Suppressor macrophage (primary cell): ENCODE data around the gene STXBP5.
"Not testable (repeated sequence)": the region's sequence is repeated elsewhere in the genome, so short reads cannot be mapped to it uniquely, and the experiment has no call there.

ENCODE experiments used
- DNase-seq, 4 experiments: peaks; one replicate each; pipeline ENCODE4 v3.0.0-alpha.2; 2020 to 2022

STXBP5 gene

DNA sequence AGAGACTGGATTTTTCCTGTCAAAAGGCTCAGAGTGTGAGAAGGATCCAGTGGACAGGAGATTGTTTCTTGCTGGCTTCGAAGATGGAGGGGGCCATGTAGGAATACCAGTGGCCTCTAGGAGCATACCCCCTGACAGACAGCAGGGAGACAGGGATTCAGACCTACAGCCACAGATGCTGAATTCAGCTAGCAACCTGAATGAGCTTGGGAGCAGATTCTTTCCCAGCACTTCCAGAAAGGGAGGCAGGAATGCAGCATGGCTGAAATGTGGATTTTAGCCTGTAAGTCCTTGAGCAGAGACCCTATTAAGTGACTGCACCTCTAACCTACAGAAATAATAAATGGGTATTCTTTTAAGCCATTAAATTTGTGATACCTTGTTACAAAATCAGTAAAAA lies 44.6 kb downstream of the STXBP5 start:
- DNase-seq = no peak

DNA sequence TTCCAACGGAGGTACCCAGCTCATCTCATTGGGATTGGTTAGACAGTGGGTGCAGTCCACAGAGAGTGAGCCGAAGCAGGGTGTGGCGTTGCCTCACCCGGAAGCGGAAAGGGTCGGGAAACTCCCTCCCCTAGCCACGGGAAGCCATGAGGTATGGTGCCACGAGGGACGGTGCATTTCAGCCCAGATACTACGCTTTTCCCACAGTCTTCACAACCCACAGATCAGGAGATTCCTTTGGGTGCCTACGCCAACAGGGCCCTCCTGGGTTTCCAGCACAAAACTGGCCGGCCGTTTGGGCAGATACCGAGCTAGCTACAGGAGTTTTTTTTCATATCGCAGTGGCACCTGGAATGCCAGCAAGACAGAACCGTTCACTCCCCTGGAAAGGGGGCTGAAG lies 46.9 kb downstream of the STXBP5 start:
- no peak for DNase-seq

DNA sequence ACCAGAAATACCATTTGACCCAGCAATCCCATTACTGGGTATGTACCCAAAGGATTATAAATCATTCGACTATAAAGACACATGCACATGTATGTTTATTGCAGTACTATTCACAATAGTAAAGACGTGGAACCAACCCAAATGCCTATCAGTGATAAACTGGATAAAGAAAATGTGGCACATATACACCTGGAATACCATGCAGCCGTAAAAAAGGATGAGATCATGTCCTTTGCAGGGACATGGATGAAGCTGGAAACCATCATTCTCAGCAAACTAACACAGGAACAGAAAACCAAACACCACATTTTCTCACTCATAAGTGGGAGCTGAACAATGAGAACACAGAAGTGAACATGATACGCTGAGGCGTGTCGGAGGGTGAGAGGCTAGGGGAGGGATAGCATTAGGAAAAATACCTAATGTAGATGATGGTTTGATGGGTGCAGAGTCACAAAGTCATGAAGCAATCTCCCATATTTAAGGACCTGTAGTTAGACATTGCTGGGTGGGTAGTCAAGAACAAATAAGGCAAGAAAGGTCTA lies 50.8 kb downstream of the STXBP5 start:
- DNase-seq = not testable (repeated sequence)

DNA sequence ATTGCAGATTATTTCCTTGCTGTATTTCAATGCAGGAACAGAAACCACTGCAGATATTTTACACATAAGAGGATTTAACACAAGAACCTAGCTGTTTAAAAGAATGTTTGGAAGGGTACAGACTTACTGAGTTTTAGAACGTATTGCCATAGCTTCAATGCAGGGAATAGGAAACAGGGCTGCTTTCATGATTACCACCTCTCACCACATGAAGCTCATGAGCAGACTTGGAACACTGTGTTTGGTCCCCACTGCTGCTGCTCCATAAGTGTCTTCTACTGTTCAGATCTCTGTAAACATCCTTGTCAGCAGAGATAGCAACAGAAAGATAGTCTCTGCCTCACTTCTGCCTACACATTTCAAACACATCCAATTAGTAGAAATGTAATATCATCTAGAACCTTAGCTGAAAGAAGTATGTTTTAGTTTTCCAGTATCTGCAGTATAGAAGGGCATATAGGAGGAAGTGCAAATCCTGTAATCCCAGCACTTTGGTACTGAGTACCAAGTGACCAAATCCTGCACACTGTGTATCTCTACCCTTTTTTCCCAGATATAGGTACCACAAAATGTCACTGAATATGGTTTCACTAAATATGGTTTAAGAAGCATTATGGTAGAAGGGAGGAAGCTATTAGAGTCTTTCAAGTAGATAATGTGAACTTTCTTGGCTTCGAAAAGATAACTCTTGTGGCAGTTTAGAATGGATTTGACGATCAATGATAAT lies 51.9 kb downstream of the STXBP5 start:
- peak in 1 of 4 experiments; percentile 3 for DNase-seq

DNA sequence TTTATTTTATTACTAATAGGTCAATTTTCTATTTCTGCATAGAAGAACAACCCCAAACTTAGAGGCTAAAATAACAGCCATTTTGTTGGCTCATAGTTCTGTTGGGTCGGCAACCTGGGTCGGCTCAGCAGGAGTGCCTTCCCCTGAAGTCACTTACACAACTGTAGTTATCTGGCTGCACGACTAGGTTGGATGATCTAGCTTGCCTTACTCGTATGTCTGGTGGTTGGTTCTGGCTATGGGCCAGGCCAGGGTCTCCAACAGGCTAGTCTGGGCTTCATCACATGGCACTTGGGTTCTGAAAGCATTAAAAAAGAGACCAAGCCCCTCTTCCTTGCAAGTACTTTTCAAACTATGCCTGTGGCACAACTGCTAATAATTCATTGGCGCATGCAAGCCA lies 53.5 kb downstream of the STXBP5 start:
- DNase-seq = no peak

DNA sequence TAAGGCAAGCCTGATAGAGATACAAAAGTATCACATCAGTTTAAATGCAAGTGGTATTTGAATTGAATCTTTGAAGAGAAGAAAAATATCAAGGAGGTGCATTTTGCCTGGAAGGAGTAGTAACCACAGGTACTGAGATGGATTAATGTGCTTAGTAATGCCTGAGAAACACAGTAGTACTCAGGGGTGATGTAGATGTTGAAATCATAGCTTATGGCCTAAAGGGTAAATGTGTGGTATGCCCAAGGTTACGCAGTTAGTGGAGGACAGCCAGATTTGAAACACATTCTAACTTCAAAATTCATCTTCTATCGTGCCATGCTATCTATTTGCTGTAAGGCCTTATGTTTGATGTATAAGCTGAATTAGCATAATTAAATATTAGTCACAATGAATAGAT lies 55.9 kb downstream of the STXBP5 start:
- DNase-seq = no peak

DNA sequence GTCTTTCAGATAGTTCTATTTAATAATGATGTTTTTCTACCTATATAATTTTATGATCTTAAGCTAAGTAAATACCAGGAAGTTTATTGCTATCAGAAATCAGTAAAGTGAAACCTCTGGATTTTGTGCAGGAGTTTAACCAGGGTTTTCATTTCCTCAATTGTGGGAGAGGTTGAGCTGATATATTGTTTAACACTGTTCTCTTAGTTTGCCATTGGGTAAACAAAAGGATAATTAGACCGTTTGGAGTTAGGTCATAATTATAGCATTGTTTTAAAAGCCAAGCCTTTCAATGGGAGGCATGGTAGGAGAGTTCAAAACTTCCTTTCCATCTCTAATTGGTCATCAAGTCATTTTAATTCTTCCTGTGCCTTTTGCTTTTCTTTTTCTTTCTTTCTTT lies 58.7 kb downstream of the STXBP5 start:
- no peak for DNase-seq

DNA sequence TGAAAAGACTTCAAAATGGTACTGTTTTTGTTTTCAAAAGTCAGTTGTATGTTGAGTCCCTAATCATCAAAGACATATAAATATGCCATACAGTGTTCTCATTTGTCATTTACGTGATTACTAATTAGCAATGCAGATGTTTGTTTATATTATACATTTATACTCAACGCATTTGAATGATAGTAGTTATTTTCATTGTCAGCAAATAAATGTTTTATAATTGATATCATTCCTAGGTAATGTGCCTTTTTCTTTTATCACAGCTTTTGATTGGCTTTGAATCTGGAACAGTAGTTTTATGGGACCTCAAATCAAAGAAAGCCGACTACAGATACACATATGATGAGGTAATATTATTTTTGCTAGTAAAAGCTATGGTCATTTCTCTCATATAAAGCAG lies 62.6 kb downstream of the STXBP5 start:
- DNase-seq = no peak

DNA sequence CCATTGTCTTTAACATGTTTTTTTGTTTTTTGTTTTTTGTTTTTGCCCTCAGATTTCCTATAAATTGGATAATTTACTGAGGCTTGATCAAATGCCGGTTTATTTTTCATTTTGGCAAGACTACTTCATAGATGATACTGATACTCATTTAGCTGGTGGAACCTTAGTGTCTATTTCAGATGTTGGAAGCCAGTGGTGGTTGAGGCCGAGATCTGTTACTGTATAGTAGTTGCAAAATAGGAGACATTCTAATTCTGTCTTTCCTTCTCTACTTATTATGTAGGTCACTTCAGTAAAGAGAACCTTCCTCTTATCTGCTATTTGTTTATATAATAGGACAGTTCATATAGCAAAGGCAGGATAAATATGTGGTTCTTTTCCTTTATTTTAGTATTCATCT lies 63.4 kb downstream of the STXBP5 start:
- no peak for DNase-seq

DNA sequence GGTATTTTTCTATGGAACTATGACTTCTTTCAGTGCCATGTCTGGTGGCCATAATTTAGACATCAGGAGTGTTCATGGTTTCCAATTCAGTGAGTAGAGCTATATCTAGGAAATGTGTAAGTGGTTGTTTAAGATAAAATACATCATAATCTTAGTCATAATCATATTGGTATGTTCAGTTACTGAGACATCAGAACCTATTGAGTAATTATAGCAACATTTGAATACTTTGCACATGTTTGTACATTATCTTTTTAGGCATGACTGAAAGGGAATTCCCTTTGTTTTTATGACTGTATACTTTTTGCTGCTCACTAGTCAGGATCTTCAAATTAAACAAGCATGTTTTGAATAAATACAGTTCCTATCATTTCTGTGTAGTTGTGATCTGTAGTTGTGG lies 64.0 kb downstream of the STXBP5 start:
- no peak for DNase-seq

DNA sequence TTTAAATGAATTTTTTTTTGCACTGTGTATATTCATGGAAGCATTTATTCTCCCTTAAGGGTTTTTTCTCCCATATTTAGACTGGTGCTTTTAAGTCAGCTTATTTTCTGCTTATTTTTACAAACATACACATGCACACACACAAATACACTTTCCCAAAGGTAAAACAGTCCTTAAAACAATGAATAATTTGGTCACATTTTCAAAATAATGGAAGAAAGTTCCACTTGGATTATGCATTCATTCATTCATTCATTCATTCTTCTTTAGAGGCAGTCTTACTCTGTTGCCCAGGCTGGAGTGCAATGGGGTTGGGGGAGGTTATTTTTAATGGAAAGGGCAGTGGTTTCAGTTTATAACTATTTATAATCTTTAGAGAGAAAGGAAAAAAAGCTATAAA lies 69.8 kb downstream of the STXBP5 start:
- DNase-seq = no peak

DNA sequence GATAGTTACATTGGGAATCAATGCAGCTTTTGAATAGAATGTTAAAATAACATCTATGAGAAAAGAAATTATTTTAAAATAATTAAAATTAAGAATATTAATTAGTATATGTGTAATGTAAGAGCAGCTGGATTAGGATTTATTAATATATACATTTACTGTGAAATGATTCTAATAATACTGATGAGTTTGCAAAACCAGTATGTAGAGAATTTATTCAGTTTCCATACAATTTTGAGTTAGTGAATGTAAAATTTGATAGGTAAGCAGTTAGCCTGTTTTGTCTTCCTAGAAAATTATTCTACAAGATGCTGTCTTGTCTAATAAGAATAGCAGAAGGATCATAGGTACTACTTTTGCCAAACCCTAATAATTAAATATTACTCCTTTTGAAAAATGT lies 70.6 kb downstream of the STXBP5 start:
- DNase-seq = no peak

DNA sequence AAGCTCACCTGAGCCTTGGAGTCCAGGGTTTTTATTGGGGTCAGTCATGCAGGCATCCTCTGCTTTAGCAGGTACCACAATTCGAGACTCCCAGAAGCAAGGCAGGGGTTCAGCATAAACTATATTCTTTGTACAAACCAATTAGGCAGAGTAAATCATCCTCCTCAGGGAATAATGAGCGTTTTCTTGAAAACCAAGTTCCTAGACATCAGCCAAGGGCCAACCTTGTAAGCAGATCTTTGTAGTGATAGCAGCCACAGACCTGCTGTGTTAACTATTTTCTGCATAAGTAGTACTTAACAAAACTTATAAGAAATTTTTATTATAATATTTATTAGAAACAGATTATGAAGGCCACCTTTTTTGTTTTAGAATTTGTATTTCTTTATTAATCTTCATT lies 74.7 kb downstream of the STXBP5 start:
- DNase-seq = no peak

DNA sequence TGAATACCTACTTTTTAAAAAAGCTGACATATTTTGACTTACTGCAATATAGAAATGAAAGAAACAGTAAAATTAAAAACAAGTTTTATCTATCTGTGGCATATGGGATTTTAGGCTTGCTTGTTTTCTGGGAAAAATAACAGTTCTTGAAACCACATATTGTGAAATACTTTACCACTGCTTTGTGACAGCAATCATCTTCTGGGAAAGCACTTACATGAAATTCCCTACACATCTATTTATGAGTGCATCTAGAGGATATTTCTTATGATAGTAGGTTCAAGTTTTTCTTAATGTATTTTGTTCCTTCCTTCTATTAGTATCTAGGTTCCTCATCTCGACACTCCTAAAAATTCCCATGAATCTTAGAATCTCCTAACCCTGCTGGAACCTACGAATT lies 75.2 kb downstream of the STXBP5 start:
- DNase-seq = no peak

DNA sequence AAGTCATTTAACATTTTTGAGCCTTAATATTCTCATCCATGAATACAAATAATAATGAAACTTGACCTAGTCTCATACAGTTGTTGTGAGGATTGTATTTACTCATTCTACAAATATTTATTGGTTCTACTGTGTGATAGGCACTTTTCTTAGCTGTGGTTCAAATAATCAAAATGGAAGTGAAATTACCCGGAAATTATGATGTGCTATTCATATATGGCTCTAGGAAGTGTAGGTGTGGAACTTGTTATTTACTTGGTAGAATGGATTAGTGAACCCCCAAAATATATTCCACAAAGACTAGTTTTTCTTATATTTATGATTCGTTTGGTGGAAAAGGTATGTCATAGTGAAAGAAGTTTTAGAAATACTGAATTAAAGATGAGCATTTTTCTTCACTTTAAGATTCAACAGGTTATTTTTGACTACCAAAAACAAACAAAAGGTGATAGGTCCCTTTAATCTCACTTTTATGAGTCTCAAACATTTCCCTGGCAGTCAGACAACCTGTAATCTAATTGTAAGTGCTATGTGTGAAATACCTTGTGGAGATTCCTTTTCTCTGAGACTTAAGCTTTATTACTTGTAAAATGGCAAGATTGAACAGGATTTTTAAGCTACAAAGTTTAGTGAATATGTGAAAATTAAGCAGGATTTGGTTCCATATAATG lies 77.8 kb downstream of the STXBP5 start:
- no peak for DNase-seq

DNA sequence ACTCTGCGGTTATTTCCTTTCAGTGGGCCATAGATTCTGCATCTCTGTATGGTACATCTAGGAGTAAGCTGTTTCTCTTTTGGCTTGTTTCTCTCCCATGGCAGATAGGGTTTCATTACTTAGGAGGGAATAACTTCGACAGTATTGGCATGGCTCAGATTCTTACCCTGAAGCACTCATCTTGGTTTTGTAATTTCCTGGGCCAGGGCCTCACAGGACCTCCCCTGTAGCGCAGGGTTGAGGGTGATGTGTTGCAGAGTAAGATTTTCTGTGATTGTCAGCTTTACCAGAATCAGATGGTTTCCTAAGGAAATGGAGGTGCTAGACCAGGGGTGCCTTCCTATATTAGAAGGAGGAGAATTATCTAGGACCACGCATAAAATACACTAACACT lies 78.3 kb downstream of the STXBP5 start:
- DNase-seq = no peak

DNA sequence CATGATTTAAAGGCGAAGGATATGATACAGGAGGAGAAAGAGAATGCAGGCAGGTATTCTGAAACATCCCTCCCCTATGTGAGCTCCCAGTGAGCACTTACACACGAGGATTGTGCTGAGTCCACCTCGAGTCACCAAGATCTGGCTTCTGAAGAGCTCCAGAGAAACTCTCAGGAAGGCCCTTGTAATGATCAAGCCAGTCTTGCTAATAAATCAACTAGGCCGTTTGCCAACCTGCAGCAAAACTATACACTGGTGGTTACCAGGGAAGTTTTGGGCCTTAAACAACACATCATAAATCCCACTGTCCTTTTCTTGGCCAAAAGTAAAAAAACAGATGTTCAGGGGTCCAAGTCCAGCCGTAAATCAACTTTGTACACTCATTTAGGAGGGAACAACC lies 79.2 kb downstream of the STXBP5 start:
- DNase-seq = no peak

DNA sequence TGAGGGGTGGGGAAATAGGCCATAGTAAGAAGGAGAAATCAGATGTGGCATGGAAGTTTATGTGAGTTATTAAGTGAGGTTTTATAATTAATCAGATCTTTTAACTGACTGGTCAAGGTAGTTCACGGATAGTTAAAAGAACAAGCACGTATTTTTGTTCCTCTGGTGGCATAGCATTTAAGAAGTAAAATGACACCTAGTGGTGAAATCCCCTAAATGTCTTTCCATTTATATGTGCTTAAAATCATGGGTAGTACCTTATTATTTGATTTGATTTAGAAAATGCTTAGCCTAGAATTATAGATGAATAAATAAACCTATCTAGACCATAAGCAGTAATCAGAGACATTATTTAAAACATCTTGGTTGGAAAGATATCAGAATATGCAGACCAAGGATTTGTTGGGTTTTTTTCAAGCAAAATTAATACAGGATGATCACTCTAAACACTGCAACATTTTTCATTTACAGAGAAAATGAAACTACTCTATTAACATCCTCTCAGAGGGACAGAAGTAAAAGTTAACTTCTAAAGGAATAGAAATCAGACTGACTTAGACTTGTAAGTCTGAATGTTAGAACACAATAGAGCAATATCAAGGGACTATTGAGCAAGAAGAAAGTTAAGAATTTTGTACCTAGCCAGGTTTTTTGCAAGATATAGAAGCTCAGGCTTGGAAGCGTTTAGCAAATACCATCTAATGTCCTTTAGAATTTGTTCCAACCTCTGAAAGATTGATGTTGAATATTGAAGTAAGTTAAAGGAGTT lies 81.1 kb downstream of the STXBP5 start:
- DNase-seq = peak in 2 of 4 experiments; percentile 51 to 62

DNA sequence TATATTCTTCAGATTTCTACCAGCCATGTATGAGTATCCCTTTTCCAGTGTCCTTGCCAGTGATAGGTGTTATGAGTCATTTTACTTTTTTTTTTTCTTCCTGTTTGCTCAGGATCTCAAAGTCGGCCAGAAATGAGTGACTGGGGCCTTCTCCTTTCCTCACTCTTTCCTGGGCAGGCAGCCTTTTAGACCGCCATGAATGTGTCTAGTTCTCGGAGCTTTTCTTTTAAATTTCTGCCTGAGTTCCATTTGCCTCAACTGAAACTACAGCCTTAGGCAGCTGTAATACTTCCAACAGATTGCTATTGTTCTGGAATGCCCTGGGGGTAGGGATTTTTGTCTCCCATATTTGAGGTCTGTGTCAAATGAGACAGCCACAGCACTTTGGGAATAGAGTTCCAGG lies 83.7 kb downstream of the STXBP5 start:
- peak in 1 of 4 experiments; percentile 15 for DNase-seq

DNA sequence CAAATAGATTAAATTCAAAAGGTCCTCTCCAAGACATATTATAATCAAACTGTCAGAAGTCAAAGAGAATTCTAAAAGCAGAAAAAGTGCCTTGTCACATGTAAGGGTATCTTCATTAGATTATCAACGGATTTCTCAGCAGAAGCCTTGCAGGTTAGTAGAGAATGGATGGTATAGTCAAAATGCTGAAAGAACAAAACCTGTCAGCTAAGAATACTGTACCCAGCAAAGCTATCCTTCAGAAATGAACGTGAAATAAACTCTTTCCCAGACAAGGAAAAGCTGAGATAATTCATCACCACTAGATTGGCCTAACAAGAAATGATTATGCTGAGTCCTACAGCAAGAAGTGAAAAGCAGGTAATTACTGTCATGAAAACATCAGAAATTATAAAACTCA lies 92.9 kb downstream of the STXBP5 start:
- DNase-seq = no peak

DNA sequence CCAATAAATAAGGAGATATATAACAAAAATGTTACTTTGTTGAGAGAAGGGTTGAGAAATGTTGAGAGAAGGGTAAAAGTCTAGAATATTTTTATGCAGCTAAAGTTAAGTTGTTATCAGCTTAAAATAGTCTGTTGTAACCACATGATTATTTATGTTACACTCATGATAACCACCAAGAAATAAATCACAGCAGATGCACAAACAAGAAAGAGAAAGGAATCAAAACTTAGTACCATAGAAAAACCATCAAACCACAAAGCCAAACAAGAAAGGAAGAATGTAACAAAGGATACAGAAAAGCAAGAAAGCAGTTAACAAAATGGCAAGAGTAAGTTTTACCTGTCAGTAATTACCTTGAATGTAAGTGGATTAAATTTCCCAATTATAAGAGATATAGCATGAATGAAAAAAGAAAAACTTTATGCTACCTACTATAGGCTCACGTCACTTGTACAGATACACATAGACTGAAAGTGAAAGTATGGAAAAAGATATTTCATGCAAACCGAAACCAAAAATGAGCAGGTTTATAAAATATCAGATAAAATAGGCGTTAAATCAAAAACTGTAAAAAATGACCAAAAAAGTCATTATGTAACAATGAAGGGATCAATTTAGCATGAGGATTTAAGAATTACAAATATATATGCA lies 93.6 kb downstream of the STXBP5 start:
- DNase-seq = no peak

DNA sequence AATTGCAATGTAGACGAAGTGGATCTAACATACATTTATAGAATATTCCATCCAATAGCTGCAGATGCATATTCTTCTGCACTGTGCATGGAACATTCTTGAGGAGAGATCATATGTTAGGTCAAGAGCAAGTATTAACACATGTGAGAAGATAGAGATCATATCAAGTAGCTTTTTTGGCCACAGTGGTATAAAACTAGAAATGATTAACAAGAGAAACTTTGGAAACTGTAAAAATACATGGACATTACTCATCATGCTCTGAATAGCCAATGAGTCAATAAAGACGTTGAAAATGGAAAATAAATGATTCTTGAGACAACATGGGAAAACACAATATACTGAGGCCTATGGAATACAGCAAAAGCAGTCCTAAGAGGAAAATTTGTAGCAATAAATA lies 94.2 kb downstream of the STXBP5 start:
- no peak for DNase-seq

DNA sequence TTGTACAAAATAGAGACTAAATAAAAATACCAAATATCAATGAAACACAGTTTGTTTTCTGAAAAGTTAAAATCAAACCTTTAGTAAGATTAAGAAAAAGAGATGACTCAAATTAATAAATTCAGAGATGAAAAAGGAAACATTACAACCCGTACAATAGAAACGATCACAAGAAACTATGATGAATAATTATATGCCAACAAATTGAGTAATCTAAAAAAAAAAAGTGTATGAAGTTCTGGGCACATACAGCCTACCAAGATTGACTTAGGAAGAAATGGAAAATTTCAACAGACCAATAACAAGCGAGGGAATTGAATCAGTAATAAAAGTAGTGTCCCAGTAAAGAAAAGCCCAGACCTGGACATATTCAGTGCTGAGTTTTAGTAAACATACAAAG lies 94.8 kb downstream of the STXBP5 start:
- no peak for DNase-seq
